Stimulated activated CD4-positive, alpha-beta T cell treated with anti-CD3 and anti-CD28 coated beads, Interleukin-1b, Interleukin-23, amount 100 ng/mL, for 4 hours (primary cell): ENCODE data around the gene FHOD3.

Source experiments
- DNase-seq, 2 donors: peaks; one replicate each; pipeline ENCODE4 v3.0.0-alpha.2; 2020; ENCODE audit warnings: low read depth in 2 of 2

FHOD3 gene

GRCh38 chr18:36297417-36298125 is at the start of gene FHOD3:
TSS of gene FHOD3 (plus strand) at chr18:36297713. CDS start at chr18:36297836, 123 bp downstream.
- no peak for DNase-seq

- DNase-seq, result no peak
Observed at GRCh38 chr18:36249392-36249791, 48.1 kb upstream of the FHOD3 start.

- DNase-seq, result no peak
Observed at GRCh38 chr18:36250827-36251226, 46.7 kb upstream of the FHOD3 start.

GRCh38 chr18:36255072-36255698 is 42.3 kb upstream of the FHOD3 start:
- DNase-seq, result no peak

- DNase-seq, result no peak
Observed at GRCh38 chr18:36256094-36256493, 41.4 kb upstream of the FHOD3 start.

GRCh38 chr18:36262971-36263370 is 34.5 kb upstream of the FHOD3 start:
- DNase-seq, result no peak

- no peak for DNase-seq
Observed at GRCh38 chr18:36264283-36264682, 33.2 kb upstream of the FHOD3 start.

- no peak for DNase-seq
Observed at GRCh38 chr18:36265015-36265414, 32.5 kb upstream of the FHOD3 start.

GRCh38 chr18:36269157-36269556 is 28.4 kb upstream of the FHOD3 start:
- DNase-seq, result no peak

GRCh38 chr18:36271153-36271552 is 26.4 kb upstream of the FHOD3 start:
- DNase-seq, result no peak

- no peak for DNase-seq
Observed at GRCh38 chr18:36273347-36273746, 24.2 kb upstream of the FHOD3 start.

- DNase-seq, result no peak
Observed at GRCh38 chr18:36274083-36274715, 23.3 kb upstream of the FHOD3 start.

GRCh38 chr18:36275561-36275960 is 22.0 kb upstream of the FHOD3 start:
- no peak for DNase-seq

GRCh38 chr18:36279001-36279400 is 18.5 kb upstream of the FHOD3 start:
- no peak for DNase-seq

GRCh38 chr18:36281936-36282335 is 15.6 kb upstream of the FHOD3 start:
- no peak for DNase-seq

GRCh38 chr18:36283448-36283847 is 14.1 kb upstream of the FHOD3 start:
- DNase-seq, result no peak

GRCh38 chr18:36284268-36284667 is 13.2 kb upstream of the FHOD3 start:
- no peak for DNase-seq

GRCh38 chr18:36284671-36285295 is 12.7 kb upstream of the FHOD3 start:
- peak in 1 of 2 donors; percentile 23 for DNase-seq

- no peak for DNase-seq
Observed at GRCh38 chr18:36287653-36288052, 9.9 kb upstream of the FHOD3 start.

GRCh38 chr18:36288689-36289088 is 8.8 kb upstream of the FHOD3 start:
- no peak for DNase-seq

- no peak for DNase-seq
Observed at GRCh38 chr18:36294031-36294430, 3.5 kb upstream of the FHOD3 start.

- DNase-seq, result no peak
Observed at GRCh38 chr18:36295214-36295613, 2.3 kb upstream of the FHOD3 start.

- DNase-seq, result no peak
Observed at GRCh38 chr18:36295880-36296301, 1.6 kb upstream of the FHOD3 start.
